ENCODE measurements around the gene SVOPL.

Gene SVOPL

DNA sequence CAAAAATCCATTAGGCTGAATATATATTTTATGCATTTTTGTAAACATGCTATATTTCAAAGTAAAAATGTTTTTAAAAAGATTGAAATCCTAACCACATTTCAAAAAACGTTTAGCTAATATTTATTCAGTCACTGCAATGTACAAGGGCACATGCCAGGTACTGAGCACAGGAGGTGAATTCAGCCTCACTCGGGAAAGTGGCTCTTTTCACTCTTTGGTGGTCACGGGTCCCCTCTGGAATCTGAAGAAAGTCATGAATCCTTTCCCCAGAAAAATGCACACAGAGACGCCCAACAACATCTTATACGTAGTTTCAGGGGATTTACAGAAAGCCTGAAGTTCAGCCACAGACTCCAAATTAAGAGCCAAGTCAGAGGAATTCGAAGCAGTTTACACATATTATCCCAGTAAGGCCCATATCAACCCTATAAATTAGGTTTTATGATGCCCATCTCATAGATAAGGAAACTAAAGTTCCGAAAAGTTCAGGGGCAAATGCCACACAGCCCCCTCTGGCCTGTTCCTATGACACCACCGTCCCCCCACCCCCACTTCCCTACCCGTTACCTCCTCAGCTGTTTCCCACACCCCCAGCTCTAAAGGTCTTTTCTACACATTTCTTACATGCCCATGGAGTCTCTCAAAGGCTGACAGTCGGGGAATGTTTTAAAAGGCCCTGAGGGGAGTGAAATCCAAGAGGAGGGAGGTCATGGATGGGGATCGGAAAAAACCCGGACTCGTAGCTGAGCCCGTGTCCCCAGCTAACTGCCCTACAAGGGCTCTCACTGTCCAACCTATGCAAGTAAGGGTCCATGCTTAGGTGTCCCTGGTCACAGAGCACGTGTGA, 9.6 kb upstream of the SVOPL start:
- no peak overlapping the region for H3K27ac ChIP-seq (ENCODE audit: low read length)
- no peaks in the 10 kb centered on the region for H3F3A ChIP-seq (ENCODE audit: insufficient read depth, low read length)
- no peak overlapping the region for H3K4me3 ChIP-seq (ENCODE audit: low read length)
- H3K9me2 ChIP-seq (replicated peaks; ENCODE audit: insufficient read depth, low read length) = no peaks in the 10 kb centered on the region
- no peak overlapping the region for H2AFZ ChIP-seq (ENCODE audit: low read length)
- peaks cover 5% of the 10 kb centered on the region for H3K4me1 ChIP-seq (ENCODE audit: low read length)
- H3K36me3 ChIP-seq (replicated peaks; ENCODE audit: insufficient read depth, low read length) = no peaks in the 10 kb centered on the region
- H3K9ac ChIP-seq (ENCODE audit: low read length) = no peak overlapping the region
- no peak overlapping the region for H3K4me2 ChIP-seq (ENCODE audit: low read depth, low read length)
- no peaks in the 10 kb centered on the region for H4K20me1 ChIP-seq (ENCODE audit: insufficient read depth, low read length)
- H3K9me3 ChIP-seq (replicated peaks; ENCODE audit: insufficient read depth, low read length) = no peaks in the 10 kb centered on the region
- DNase-seq = no peak
- no peaks in the 10 kb centered on the region for H3K27me3 ChIP-seq (replicated peaks; ENCODE audit: insufficient read depth, low read length)
- TF ChIP-seq CTCF (IDR thresholded peaks at IDR 0.05; ENCODE audit: low read length) (no peak), EZH2 (optimal IDR thresholded peaks at IDR 0.05; ENCODE audit: low read depth, low read length) (no peak), EZH2phosphoT487 (IDR thresholded peaks at IDR 0.05; ENCODE audit: low read length) (no peak)
- H3K79me2 ChIP-seq (ENCODE audit: low read length) = no peaks in the 10 kb centered on the region

GRCh38 chr7:138705167-138705566, 4.0 kb upstream of the SVOPL start:
- no peaks in the 10 kb centered on the region for H3K9me3 ChIP-seq (replicated peaks; ENCODE audit: insufficient read depth, low read length)
- 0 out of 2 replicates have a peak, but pooled peaks cover 3% of the 10 kb centered on the region for H3K9me2 ChIP-seq (replicated peaks; ENCODE audit: insufficient read depth, low read length)
- no peak for DNase-seq
- no peak overlapping the region for H2AFZ ChIP-seq (ENCODE audit: low read length)
- no peak overlapping the region for H3K9ac ChIP-seq (ENCODE audit: low read length)
- no peaks in the 10 kb centered on the region for H3K36me3 ChIP-seq (replicated peaks; ENCODE audit: insufficient read depth, low read length)
- no peaks in the 10 kb centered on the region for H4K20me1 ChIP-seq (ENCODE audit: insufficient read depth, low read length)
- no peaks in the 10 kb centered on the region for H3K79me2 ChIP-seq (ENCODE audit: low read length)
- no peak overlapping the region for H3K4me2 ChIP-seq (ENCODE audit: low read depth, low read length)
- no peaks in the 10 kb centered on the region for H3K27me3 ChIP-seq (replicated peaks; ENCODE audit: insufficient read depth, low read length)
- TF ChIP-seq CTCF (IDR thresholded peaks at IDR 0.05; ENCODE audit: low read length) (no peak), EZH2 (optimal IDR thresholded peaks at IDR 0.05; ENCODE audit: low read depth, low read length) (no peak), EZH2phosphoT487 (IDR thresholded peaks at IDR 0.05; ENCODE audit: low read length) (no peak)
- no peaks in the 10 kb centered on the region for H3F3A ChIP-seq (ENCODE audit: insufficient read depth, low read length)
- no peak overlapping the region for H3K4me3 ChIP-seq (ENCODE audit: low read length)
- no peak overlapping the region for H3K27ac ChIP-seq (ENCODE audit: low read length)
- no peaks in the 10 kb centered on the region for H3K4me1 ChIP-seq (ENCODE audit: low read length)

DNA sequence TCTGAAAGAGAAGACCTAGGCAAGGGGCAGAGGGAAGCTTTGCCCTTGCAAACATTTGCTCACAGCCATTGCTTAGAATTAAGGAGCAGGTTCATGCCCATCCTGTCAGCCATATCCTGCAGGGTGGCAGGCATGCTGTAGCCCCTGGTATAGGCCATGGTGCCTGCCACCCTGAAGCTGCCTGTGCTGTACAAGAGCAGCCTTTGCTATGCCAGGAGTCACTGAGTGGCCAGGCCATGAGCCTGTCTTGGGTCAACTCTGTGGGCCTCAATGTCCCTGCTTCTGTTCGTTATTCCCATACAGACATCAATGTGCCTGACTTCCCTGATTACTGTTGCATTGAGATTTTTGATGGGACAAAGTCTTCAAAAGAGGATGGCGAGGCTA, 368 bp upstream of the SVOPL start:
- Histone ChIP-seq H3K27me3 (replicated peaks; ENCODE audit: insufficient read depth, low read length) (no peaks in the 10 kb centered on the region), H3K27ac (ENCODE audit: low read length) (no peak overlapping the region), H3K4me2 (ENCODE audit: low read depth, low read length) (no peak overlapping the region), H3K9me2 (replicated peaks; ENCODE audit: insufficient read depth, low read length) (0 out of 2 replicates have a peak, but pooled peaks cover 3% of the 10 kb centered on the region), H3K4me3 (ENCODE audit: low read length) (no peak overlapping the region), H2AFZ (ENCODE audit: low read length) (no peak overlapping the region), H4K20me1 (ENCODE audit: insufficient read depth, low read length) (no peaks in the 10 kb centered on the region), H3K4me1 (ENCODE audit: low read length) (no peaks in the 10 kb centered on the region), H3K36me3 (replicated peaks; ENCODE audit: insufficient read depth, low read length) (no peaks in the 10 kb centered on the region), H3K9ac (ENCODE audit: low read length) (no peak overlapping the region), H3F3A (ENCODE audit: insufficient read depth, low read length) (no peaks in the 10 kb centered on the region), H3K9me3 (replicated peaks; ENCODE audit: insufficient read depth, low read length) (no peaks in the 10 kb centered on the region), H3K79me2 (ENCODE audit: low read length) (no peaks in the 10 kb centered on the region)
- TF ChIP-seq CTCF (IDR thresholded peaks at IDR 0.05; ENCODE audit: low read length) = no peak
- no peak for TF ChIP-seq EZH2phosphoT487 (IDR thresholded peaks at IDR 0.05; ENCODE audit: low read length)
- no peak for TF ChIP-seq EZH2 (optimal IDR thresholded peaks at IDR 0.05; ENCODE audit: low read depth, low read length)
- DNase-seq = no peak

All from MM.1S (cell line).